ENCODE data around the gene ZNF526. TPM values are rescaled to one million over a fixed set of nuclear protein-coding genes. Genes with fewer than 3 reads are reported as not detected.

Gene ZNF526
- total RNA-seq, 1 experiment from 2014 or later: 13.1 TPM

GRCh38 chr19:42173695-42174094 is 46.4 kb upstream of the ZNF526 start (continued):
- no peak for TF ChIP-seq RAD21 (IDR thresholded peaks at IDR 0.05; ENCODE audit: low read depth)
- TF ChIP-seq SIN3A (IDR thresholded peaks at IDR 0.05; ENCODE audit: low read depth): no peak
- TF ChIP-seq SRF (IDR thresholded peaks at IDR 0.05; ENCODE audit: low read depth): no peak
- TF ChIP-seq TCF7L2 (IDR thresholded peaks at IDR 0.05; ENCODE audit: borderline replicate concordance, extremely low read depth, insufficient read depth, insufficient read length): no peak
- no peak for TF ChIP-seq SP1 (IDR thresholded peaks at IDR 0.05; ENCODE audit: low read depth)
- no peak for TF ChIP-seq ZNF274 (IDR thresholded peaks at IDR 0.05; ENCODE audit: low read depth, low read length)
- no peak for TF ChIP-seq POLR2AphosphoS5 (IDR thresholded peaks at IDR 0.05; ENCODE audit: low read depth, low read length)
- TF ChIP-seq ZBTB33 (IDR thresholded peaks at IDR 0.05; ENCODE audit: extremely low read depth, insufficient replicate concordance, low read length): no peak
- TF ChIP-seq CBX3 (IDR thresholded peaks at IDR 0.05; ENCODE audit: low read depth): no peak
- TF ChIP-seq YY1 (IDR thresholded peaks at IDR 0.05; ENCODE audit: extremely low read depth, insufficient replicate concordance, low read depth, low read length): no peak
- no peak for TF ChIP-seq EZH2 (IDR thresholded peaks at IDR 0.05)
- TF ChIP-seq ZFX (IDR thresholded peaks at IDR 0.05): no peak
- TF ChIP-seq POLR2A (IDR thresholded peaks at IDR 0.05; ENCODE audit: borderline replicate concordance, extremely low read depth, insufficient read depth, insufficient read length): no peak

GRCh38 chr19:42174188-42174587 is 45.9 kb upstream of the ZNF526 start:
- no peak overlapping the region for H3K9ac ChIP-seq (ENCODE audit: low read length)
- CTCF ChIA-PET: no interaction called here
- peaks cover 42% of the 10 kb centered on the region for H3K27me3 ChIP-seq (ENCODE audit: insufficient read depth, low read length)
- H3K79me2 ChIP-seq (ENCODE audit: insufficient read depth, low read length): no peaks in the 10 kb centered on the region
- peaks cover 0 to 4% of the 10 kb centered on the region in 2 experiments; a peak in 2 of 4 replicates for H3K4me1 ChIP-seq (ENCODE audit: control insufficient read depth in 1 of 2, insufficient read depth in 2 of 2, low read length in 2 of 2)
- DNase-seq (ENCODE audit: low read depth, low spot score) (no peak), ATAC-seq (no peak)
- H3K27ac ChIP-seq (ENCODE audit: low read depth, low read length): no peak overlapping the region
- no peak overlapping the region for H3K4me3 ChIP-seq (replicated peaks in 1 of 2; ENCODE audit: low read depth in 1 of 2, low read length in 2 of 2)
- no peak overlapping the region for H3K4me2 ChIP-seq (ENCODE audit: low read length)
- POLR2A ChIA-PET: no interaction called here
- intact Hi-C loops (cut with micrococcal nuclease): no loop called here
- no peaks in the 10 kb centered on the region for H3K9me2 ChIP-seq (ENCODE audit: insufficient read depth)
- no TSS peak for BruUV-seq (replicated peaks)
- H2AFZ ChIP-seq (ENCODE audit: low read depth, low read length, poor library complexity, severe bottlenecking): no peak overlapping the region
- no peaks in the 10 kb centered on the region for H3K9me3 ChIP-seq (ENCODE audit: control insufficient read depth in 1 of 2, insufficient read depth in 1 of 2, low read depth in 1 of 2, low read length in 2 of 2)
- H3K36me3 ChIP-seq (ENCODE audit: control insufficient read depth in 1 of 2, insufficient read depth in 2 of 2, low read length in 2 of 2): no peaks in the 10 kb centered on the region
- TF ChIP-seq CTCF (IDR thresholded peaks at IDR 0.05 in 2 of 3, conservative IDR thresholded peaks at IDR 0.05 in 1 of 3; ENCODE audit: borderline replicate concordance in 1 of 3, insufficient read depth in 1 of 3, low read depth in 2 of 3, low read length in 2 of 3): no peak
- TF ChIP-seq TCF7L2 (IDR thresholded peaks at IDR 0.05; ENCODE audit: borderline replicate concordance, extremely low read depth, insufficient read depth, insufficient read length): no peak
- no peak for TF ChIP-seq SP1 (IDR thresholded peaks at IDR 0.05; ENCODE audit: low read depth)
- TF ChIP-seq CBX3 (IDR thresholded peaks at IDR 0.05; ENCODE audit: low read depth): no peak
- TF ChIP-seq REST (IDR thresholded peaks at IDR 0.05; ENCODE audit: low read depth): no peak
- TF ChIP-seq ELF1 (IDR thresholded peaks at IDR 0.05; ENCODE audit: borderline replicate concordance, low read depth): no peak
- TF ChIP-seq ZFX (IDR thresholded peaks at IDR 0.05): no peak
- TF ChIP-seq JUND (IDR thresholded peaks at IDR 0.05): no peak
- H4K20me1 ChIP-seq (ENCODE audit: insufficient read depth): no peaks in the 10 kb centered on the region
- RAD21 ChIA-PET (ENCODE audit: low non-redundant PET in 1 of 2, low total read pairs in 2 of 2, uncharacterized antibody in 2 of 2, unreplicated experiment in 2 of 2): no interaction called here
